Measurements from ENCODE around the gene ZBTB32. TPM values are rescaled to one million over a fixed set of nuclear protein-coding genes. Genes with fewer than 3 reads are reported as not detected.
"Not testable (repeated sequence)": the region's sequence is repeated elsewhere in the genome, so short reads cannot be mapped to it uniquely, and the experiment has no call there.

ZBTB32 gene
- total RNA-seq = not detected
- polyA plus RNA-seq = under 1 TPM in 1 of 2 donors, not detected in 1; 0.47 TPM

GRCh38 chr19:35704218-35704617 lies at the start of gene ZBTB32:
ZBTB32 (plus strand) TSS chr19:35704558; CDS start chr19:35714627, 10,069 bp downstream.
- Histone ChIP-seq H3K9ac (ENCODE audit: low read depth in 1 of 2, low read length in 2 of 2) (no peak within 1 kb of the TSS), H3K4me1 (ENCODE audit: control insufficient read depth in 4 of 4, insufficient read depth in 4 of 4, low read length in 3 of 4) (peaks cover 0 to 11% (median 6%) of the 10 kb centered on the region in 4 donors), H3K4me3 (ENCODE audit: low read depth in 1 of 3, low read length in 3 of 3) (no peak within 1 kb of the TSS), H3K27ac (ENCODE audit: low read depth in 1 of 2, low read length in 2 of 2) (no peak within 1 kb of the TSS), H3K27me3 (ENCODE audit: control insufficient read depth in 4 of 4, insufficient read depth in 4 of 4, low read length in 3 of 4) (no peaks in the 10 kb centered on the region), H3K9me3 (ENCODE audit: control insufficient read depth in 4 of 4, low read length in 3 of 4) (no peaks in the 10 kb centered on the region), H3K36me3 (ENCODE audit: control insufficient read depth in 4 of 4, insufficient read depth in 3 of 4, low read depth in 1 of 4, low read length in 3 of 4) (no peaks in the 10 kb centered on the region)
- 46% methylated on average over 24 of the region's 24 CpGs for WGBS
- TF ChIP-seq MAX (IDR thresholded peaks at IDR 0.05) = no peak
- no peak for TF ChIP-seq TAF1 (conservative IDR thresholded peaks at IDR 0.05)
- TF ChIP-seq CTCF (IDR thresholded peaks at IDR 0.05; ENCODE audit: low read depth, low read length, missing input control) = no peak
- no peak for TF ChIP-seq HNF4G (IDR thresholded peaks at IDR 0.05)
- TF ChIP-seq FOXA2 (IDR thresholded peaks at IDR 0.05) = no peak
- TF ChIP-seq FOXA1 (IDR thresholded peaks at IDR 0.05) = no peak
- TF ChIP-seq ATF3 (IDR thresholded peaks at IDR 0.05) = no peak
- no peak for TF ChIP-seq HNF4A (conservative IDR thresholded peaks at IDR 0.05)
- TF ChIP-seq YY1 (IDR thresholded peaks at IDR 0.05) = no peak
- no peak for TF ChIP-seq RAD21 (IDR thresholded peaks at IDR 0.05)
- no peak for TF ChIP-seq REST (IDR thresholded peaks at IDR 0.05)
- no peak for TF ChIP-seq SP1 (IDR thresholded peaks at IDR 0.05)
- TF ChIP-seq RXRA (IDR thresholded peaks at IDR 0.05) = no peak
- no peak for TF ChIP-seq ZBTB33 (IDR thresholded peaks at IDR 0.05)
- no peak for DNase-seq (ENCODE audit: low spot score)

GRCh38 chr19:35654828-35655227 lies 49.5 kb upstream of the ZBTB32 start:
- WGBS = 94% methylated on average over 6 of the region's 6 CpGs
- H3K9me3 ChIP-seq (ENCODE audit: control insufficient read depth in 4 of 4, low read length in 3 of 4); H3K27ac ChIP-seq (ENCODE audit: low read depth in 1 of 2, low read length in 2 of 2); H3K4me3 ChIP-seq (ENCODE audit: low read depth in 1 of 3, low read length in 3 of 3); DNase-seq (ENCODE audit: low spot score); H3K27me3 ChIP-seq (ENCODE audit: control insufficient read depth in 4 of 4, insufficient read depth in 4 of 4, low read length in 3 of 4); H3K4me1 ChIP-seq (ENCODE audit: control insufficient read depth in 4 of 4, insufficient read depth in 4 of 4, low read length in 3 of 4); H3K9ac ChIP-seq (ENCODE audit: low read depth in 1 of 2, low read length in 2 of 2): not testable (repeated sequence)
- peaks cover 18 to 63% (median 31%) of the 10 kb centered on the region in 4 donors for H3K36me3 ChIP-seq (ENCODE audit: control insufficient read depth in 4 of 4, insufficient read depth in 3 of 4, low read depth in 1 of 4, low read length in 3 of 4)
